ENCODE data around the gene ATP8B2. TPM values are rescaled to one million over a fixed set of nuclear protein-coding genes. Genes with fewer than 3 reads are reported as not detected.
"Not testable (repeated sequence)": the region's sequence is repeated elsewhere in the genome, so short reads cannot be mapped to it uniquely, and the experiment has no call there.

The ATP8B2 gene, protein sequence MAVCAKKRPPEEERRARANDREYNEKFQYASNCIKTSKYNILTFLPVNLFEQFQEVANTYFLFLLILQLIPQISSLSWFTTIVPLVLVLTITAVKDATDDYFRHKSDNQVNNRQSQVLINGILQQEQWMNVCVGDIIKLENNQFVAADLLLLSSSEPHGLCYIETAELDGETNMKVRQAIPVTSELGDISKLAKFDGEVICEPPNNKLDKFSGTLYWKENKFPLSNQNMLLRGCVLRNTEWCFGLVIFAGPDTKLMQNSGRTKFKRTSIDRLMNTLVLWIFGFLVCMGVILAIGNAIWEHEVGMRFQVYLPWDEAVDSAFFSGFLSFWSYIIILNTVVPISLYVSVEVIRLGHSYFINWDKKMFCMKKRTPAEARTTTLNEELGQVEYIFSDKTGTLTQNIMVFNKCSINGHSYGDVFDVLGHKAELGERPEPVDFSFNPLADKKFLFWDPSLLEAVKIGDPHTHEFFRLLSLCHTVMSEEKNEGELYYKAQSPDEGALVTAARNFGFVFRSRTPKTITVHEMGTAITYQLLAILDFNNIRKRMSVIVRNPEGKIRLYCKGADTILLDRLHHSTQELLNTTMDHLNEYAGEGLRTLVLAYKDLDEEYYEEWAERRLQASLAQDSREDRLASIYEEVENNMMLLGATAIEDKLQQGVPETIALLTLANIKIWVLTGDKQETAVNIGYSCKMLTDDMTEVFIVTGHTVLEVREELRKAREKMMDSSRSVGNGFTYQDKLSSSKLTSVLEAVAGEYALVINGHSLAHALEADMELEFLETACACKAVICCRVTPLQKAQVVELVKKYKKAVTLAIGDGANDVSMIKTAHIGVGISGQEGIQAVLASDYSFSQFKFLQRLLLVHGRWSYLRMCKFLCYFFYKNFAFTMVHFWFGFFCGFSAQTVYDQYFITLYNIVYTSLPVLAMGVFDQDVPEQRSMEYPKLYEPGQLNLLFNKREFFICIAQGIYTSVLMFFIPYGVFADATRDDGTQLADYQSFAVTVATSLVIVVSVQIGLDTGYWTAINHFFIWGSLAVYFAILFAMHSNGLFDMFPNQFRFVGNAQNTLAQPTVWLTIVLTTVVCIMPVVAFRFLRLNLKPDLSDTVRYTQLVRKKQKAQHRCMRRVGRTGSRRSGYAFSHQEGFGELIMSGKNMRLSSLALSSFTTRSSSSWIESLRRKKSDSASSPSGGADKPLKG
- total RNA-seq, result 10 to 100 TPM in 8 of 9 donors, 1 to 10 TPM in 1; 9.4 to 45.0 (median 15.5) TPM
- 10 to 100 TPM in 1 of 2 donors, 1 to 10 TPM in 1; 7.2 to 18.3 TPM for polyA plus RNA-seq
- long read RNA-seq, donor 1, partial matches to known transcripts, result 3 of 5 reads
- long read RNA-seq, donor 1, other reads (novel, unspliced or antisense), result 2 of 5 reads
- long read RNA-seq, donor 2, partial matches to known transcripts, result 2 of 4 reads
- long read RNA-seq, donor 2, other reads (novel, unspliced or antisense), result 2 of 4 reads
- long read RNA-seq, donor 3, result 0 reads

DNA sequence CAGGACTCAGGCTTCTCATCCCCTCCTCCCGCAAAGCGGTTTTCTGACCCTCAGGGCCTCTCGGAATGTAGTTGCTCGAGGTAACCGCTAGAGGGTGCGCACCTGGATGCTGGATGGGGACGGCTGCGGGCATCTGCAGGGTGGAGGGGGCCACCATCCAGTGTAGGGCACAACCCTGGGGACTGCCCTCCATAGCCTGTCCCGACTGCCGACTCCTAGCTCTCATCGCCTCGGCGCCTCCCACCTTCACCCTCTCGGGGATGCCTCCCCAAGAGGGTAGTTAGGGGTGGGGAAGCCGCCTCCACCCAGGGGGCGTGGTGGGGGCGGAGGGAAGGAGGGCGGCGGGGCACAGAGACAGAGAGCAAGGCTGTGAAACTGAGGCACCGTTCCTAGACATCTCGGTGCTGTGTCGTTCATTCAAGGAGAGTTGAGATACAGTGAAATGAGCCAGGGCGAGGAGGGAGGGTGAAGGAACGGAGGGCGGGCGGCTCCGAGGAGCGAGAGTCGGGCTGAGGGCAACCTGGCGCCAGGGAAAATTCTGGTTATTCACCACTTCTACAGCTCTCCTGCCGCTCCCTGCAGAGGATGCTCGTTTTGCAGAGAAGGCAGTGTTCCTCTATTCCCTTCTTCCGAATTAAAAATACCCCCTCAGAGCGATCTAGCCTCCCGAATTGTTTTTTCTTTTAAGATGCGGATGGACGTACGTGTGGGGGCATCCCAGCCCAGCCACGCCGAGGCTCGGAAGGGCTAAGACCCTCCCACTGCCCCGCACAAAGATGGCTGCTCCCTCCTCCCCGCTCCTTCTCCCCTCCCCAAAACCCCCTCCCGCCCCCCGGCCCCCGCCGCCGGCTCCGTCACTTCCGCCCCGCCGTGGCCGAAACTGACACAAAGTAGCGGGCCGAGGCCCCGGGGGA lies at the start of gene ATP8B2:
TSS of gene ATP8B2 (plus strand) at position 857 of the 914 bp plus-strand sequence. CDS start 2,617 bp downstream, outside the sequence.
- WGBS, 4 donors, result 1% methylated on average over 46 to 56 of the region's 56 CpGs
- Histone ChIP-seq H3K36me3 (peaks cover 0 to 3% (median 0%) of the 10 kb centered on the region in 9 donors), H3K4me1 (peaks cover 0 to 61% (median 36%) of the 10 kb centered on the region in 12 donors), H3K27ac (peak within 1 kb of the TSS; percentile 58 to 94 (median 88)), H3K27me3 (peaks cover 0 to 3% (median 0%) of the 10 kb centered on the region in 9 donors), H3K9me3 (no peaks in the 10 kb centered on the region), H3K4me3 (peak within 1 kb of the TSS; percentile 70 to 99 (median 75))
- intact Hi-C loops (cut with DNase I), result loop anchor here in 3 of 10 donors (5.0 to 10.0 kb wide), 2 partner anchors 53 to 130 kb away; partner anchors contain the start of genes HAX1 (in 2 of the 3) and TPM3 (in 1 of the 3)
- no peak for TF ChIP-seq POLR2A (IDR thresholded peaks at IDR 0.05)
- TF ChIP-seq, protein P1, sequence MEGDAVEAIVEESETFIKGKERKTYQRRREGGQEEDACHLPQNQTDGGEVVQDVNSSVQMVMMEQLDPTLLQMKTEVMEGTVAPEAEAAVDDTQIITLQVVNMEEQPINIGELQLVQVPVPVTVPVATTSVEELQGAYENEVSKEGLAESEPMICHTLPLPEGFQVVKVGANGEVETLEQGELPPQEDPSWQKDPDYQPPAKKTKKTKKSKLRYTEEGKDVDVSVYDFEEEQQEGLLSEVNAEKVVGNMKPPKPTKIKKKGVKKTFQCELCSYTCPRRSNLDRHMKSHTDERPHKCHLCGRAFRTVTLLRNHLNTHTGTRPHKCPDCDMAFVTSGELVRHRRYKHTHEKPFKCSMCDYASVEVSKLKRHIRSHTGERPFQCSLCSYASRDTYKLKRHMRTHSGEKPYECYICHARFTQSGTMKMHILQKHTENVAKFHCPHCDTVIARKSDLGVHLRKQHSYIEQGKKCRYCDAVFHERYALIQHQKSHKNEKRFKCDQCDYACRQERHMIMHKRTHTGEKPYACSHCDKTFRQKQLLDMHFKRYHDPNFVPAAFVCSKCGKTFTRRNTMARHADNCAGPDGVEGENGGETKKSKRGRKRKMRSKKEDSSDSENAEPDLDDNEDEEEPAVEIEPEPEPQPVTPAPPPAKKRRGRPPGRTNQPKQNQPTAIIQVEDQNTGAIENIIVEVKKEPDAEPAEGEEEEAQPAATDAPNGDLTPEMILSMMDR (IDR thresholded peaks at IDR 0.05), result peak; percentile 78 to 96 (median 92)
- DNase-seq, result peak; percentile 70 to 86 (median 77)
- peak; percentile 43 to 63 (median 52) for ATAC-seq

DNA sequence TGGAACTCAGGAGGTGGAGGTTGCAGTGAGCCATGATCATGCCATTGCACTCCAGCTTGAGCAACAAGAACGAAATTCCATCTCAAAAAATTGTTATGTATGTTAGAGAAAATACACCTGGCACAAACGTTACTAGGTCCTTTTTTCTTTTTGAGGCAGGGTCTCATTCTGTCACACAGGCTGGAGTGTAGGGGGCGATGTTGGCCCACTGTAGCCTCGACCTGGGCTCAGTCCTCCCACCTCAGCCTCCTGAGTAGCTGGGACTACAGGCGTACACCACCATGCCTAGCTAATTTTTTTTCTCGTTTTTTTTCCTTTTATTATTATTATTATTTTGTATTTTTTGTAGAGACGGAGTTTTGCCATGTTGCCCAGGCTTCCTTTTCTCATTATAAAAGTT lies 48.5 kb upstream of the ATP8B2 start:
- Histone ChIP-seq H3K4me3 (no peak overlapping the region), H3K4me1 (peaks cover 0 to 16% (median 10%) of the 10 kb centered on the region in 12 donors), H3K36me3 (peaks cover 0 to 38% (median 33%) of the 10 kb centered on the region in 9 donors), H3K9me3 (no peaks in the 10 kb centered on the region), H3K27me3 (no peaks in the 10 kb centered on the region), H3K27ac (no peak overlapping the region)
- intact Hi-C loops (cut with DNase I), result loop anchor here in 3 of 10 donors (10.0 kb wide), 3 partner anchors 58 to 482 kb away; partner anchors contain the start of gene RPS27 (in 1 of the 3)
- TF ChIP-seq, protein P1 (IDR thresholded peaks at IDR 0.05), result peak in 7 of 12 donors; percentile 8 to 26 (median 11)
- TF ChIP-seq POLR2A (IDR thresholded peaks at IDR 0.05), result no peak
- WGBS, 4 donors, result 85 to 89% (median 87%) methylated on average over 7 of the region's 7 CpGs
- DNase-seq (no peak), ATAC-seq (no peak)

DNA sequence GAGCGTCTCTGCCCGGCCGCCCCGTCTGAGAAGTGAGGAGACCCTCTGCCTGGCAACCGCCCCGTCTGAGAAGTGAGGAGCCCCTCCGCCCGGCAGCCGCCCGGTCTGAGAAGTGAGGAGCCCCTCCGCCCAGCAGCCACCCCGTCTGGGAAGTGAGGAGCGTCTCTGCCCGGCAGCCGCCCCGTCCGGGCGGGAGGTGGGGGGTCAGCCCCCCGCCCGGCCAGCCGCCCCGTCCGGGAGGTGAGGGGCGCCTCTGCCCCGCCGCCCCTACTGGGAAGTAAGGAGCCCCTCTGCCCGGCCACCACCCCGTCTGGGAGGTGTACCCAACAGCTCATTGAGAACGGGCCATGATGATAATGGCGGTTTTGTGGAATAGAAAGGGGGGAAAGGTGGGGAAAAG lies 37.7 kb upstream of the ATP8B2 start:
- intact Hi-C loops (cut with DNase I); H3K4me3 ChIP-seq; H3K9me3 ChIP-seq; H3K27ac ChIP-seq; DNase-seq; H3K36me3 ChIP-seq; H3K27me3 ChIP-seq; ATAC-seq; H3K4me1 ChIP-seq: not testable (repeated sequence)
- 89 to 100% (median 93%) methylated on average over 3 to 26 of the region's 30 CpGs for WGBS, 4 donors
